H9 (cell line): ENCODE measurements around the gene BICRAL. TPM values are rescaled to one million over a fixed set of nuclear protein-coding genes. Genes with fewer than 3 reads are reported as not detected.
"Not testable (repeated sequence)": the region's sequence is repeated elsewhere in the genome, so short reads cannot be mapped to it uniquely, and the experiment has no call there.

Experiments
- DNase-seq: peaks from one replicate; pipeline ENCODE4 v3.0.0-alpha.2; 2017
- H2AFZ ChIP-seq: one replicate; pipeline ENCODE4 v1.6.1; 2013; ENCODE audit warnings: mild to moderate bottlenecking, low read length, control low read depth, moderate library complexity
- H2AK5ac ChIP-seq: 2 replicates; pipeline ENCODE4 v1.6.1; 2013; ENCODE audit warnings: low read length, control low read depth, mixed read lengths; ENCODE audit not compliant: insufficient read length
- H2BK120ac ChIP-seq: one replicate; pipeline ENCODE4 v1.6.1; 2013; ENCODE audit warnings: low read depth, mild to moderate bottlenecking, low read length, control low read depth, inconsistent platforms; ENCODE audit not compliant: poor library complexity, severe bottlenecking
- H2BK12ac ChIP-seq: 2 replicates; pipeline ENCODE4 v1.6.1; 2013; ENCODE audit warnings: low read length, control low read depth, mixed read lengths, low read depth; ENCODE audit not compliant: insufficient read length
- H2BK15ac ChIP-seq: 2 replicates; pipeline ENCODE4 v1.6.1; 2013; ENCODE audit warnings: low read depth, low read length, control low read depth
- H2BK20ac ChIP-seq: one replicate; pipeline ENCODE4 v1.6.1; 2013; ENCODE audit warnings: low read depth, mild to moderate bottlenecking, low read length, control low read depth, inconsistent platforms; ENCODE audit not compliant: poor library complexity, severe bottlenecking
- H2BK5ac ChIP-seq: 2 replicates; pipeline ENCODE4 v1.6.1; 2013; ENCODE audit warnings: low read length, control low read depth, mixed read lengths; ENCODE audit not compliant: insufficient read length
- H3K14ac ChIP-seq: 2 replicates; pipeline ENCODE4 v1.6.1; 2013; ENCODE audit warnings: low read length, control low read depth; ENCODE audit not compliant: insufficient read depth
- H3K18ac ChIP-seq: 2 replicates; pipeline ENCODE4 v1.6.1; 2013; ENCODE audit warnings: low read depth, mild to moderate bottlenecking, mixed read lengths, low read length, control low read depth; ENCODE audit not compliant: insufficient read length
- H3K23ac ChIP-seq: 2 replicates; pipeline ENCODE4 v1.6.1; 2013; ENCODE audit warnings: low read length, control low read depth, mixed read lengths, low read depth; ENCODE audit not compliant: insufficient read length
- H3K23me2 ChIP-seq: 2 replicates; pipeline ENCODE4 v1.6.1; 2013; ENCODE audit warnings: low read depth, mild to moderate bottlenecking, mixed read lengths, low read length, control low read depth; ENCODE audit not compliant: insufficient read length, poor library complexity, severe bottlenecking
- H3K27ac ChIP-seq: 2 replicates; pipeline ENCODE4 v1.5.1; 2013; ENCODE audit warnings: low read length, control low read depth, mixed read lengths, low read depth; ENCODE audit not compliant: insufficient read length
- H3K27me3 ChIP-seq: 2 replicates; pipeline ENCODE4 v1.6.1; 2013; ENCODE audit warnings: low read length, control low read depth, inconsistent platforms; ENCODE audit not compliant: insufficient read depth
- H3K4ac ChIP-seq: 2 replicates; pipeline ENCODE4 v1.6.1; 2013; ENCODE audit warnings: low read depth, mild to moderate bottlenecking, control low read depth, inconsistent platforms, low read length, moderate library complexity
- H3K4me1 ChIP-seq: 2 replicates; pipeline ENCODE4 v1.6.1; 2013; ENCODE audit warnings: low read length, control low read depth, inconsistent platforms; ENCODE audit not compliant: insufficient read depth
- H3K4me2 ChIP-seq: 2 replicates; pipeline ENCODE4 v1.6.1; 2013; ENCODE audit warnings: low read length, control low read depth, mixed read lengths; ENCODE audit not compliant: insufficient read length, insufficient read depth
- H3K56ac ChIP-seq: 2 replicates; pipeline ENCODE4 v1.6.1; 2013; ENCODE audit warnings: low read depth, mild to moderate bottlenecking, mixed read lengths, low read length, control low read depth; ENCODE audit not compliant: insufficient read length
- H3K79me1 ChIP-seq: 2 replicates; pipeline ENCODE4 v1.6.1; 2013; ENCODE audit warnings: low read depth, mild to moderate bottlenecking, moderate library complexity, low read length, control low read depth, inconsistent platforms; ENCODE audit not compliant: insufficient read depth, poor library complexity, severe bottlenecking
- H3K79me2 ChIP-seq: 2 replicates; pipeline ENCODE4 v1.6.1; 2013; ENCODE audit warnings: low read length, control low read depth, inconsistent platforms; ENCODE audit not compliant: insufficient read depth
- H3K9ac ChIP-seq: 2 replicates; pipeline ENCODE4 v1.6.1; 2013; ENCODE audit warnings: low read length, control low read depth, mixed read lengths; ENCODE audit not compliant: insufficient read length; ENCODE audit errors: extremely low read depth
- H3K9me3 ChIP-seq: one replicate; pipeline ENCODE4 v1.6.1; 2013; ENCODE audit warnings: low read depth, low read length, inconsistent platforms; ENCODE audit not compliant: control insufficient read depth
- H3T11ph ChIP-seq: one replicate; pipeline ENCODE4 v1.6.1; 2013; ENCODE audit warnings: mild to moderate bottlenecking, low read length, control low read depth, inconsistent platforms
- H4K20me1 ChIP-seq: one replicate; pipeline ENCODE4 v1.6.1; 2013; ENCODE audit not compliant: control insufficient read depth, insufficient read length, insufficient read depth
- H4K5ac ChIP-seq: 2 replicates; pipeline ENCODE4 v1.6.1; 2013; ENCODE audit warnings: low read depth, mild to moderate bottlenecking, mixed read lengths, low read length, control low read depth; ENCODE audit not compliant: insufficient read length
- H4K8ac ChIP-seq: replicated peaks from 2 replicates; pipeline ENCODE4 v1.6.1; 2013; ENCODE audit warnings: low read length, control low read depth, mixed read lengths, low read depth; ENCODE audit not compliant: insufficient read length
- H4K91ac ChIP-seq: 2 replicates; pipeline ENCODE4 v1.6.1; 2013; ENCODE audit warnings: low read depth, mild to moderate bottlenecking, moderate library complexity, mixed read lengths, low read length, control low read depth; ENCODE audit not compliant: insufficient read length
- H3K27ac Mint-ChIP-seq, 3 experiments: 2 replicates in 2 of 3; 3 replicates in 1 of 3; pipeline ENCODE4 v1.8.0; 2020 to 2021; ENCODE audit warnings: mixed read lengths in 3 of 3, mild to moderate bottlenecking in 1 of 3, moderate library complexity in 1 of 3
- H3K27me3 Mint-ChIP-seq: 2 replicates; pipeline ENCODE4 v1.8.0; 2021; ENCODE audit warnings: low read depth, mild to moderate bottlenecking, moderate library complexity, mixed read lengths
- H3K36me3 Mint-ChIP-seq, 3 experiments: 2 replicates in 2 of 3; 3 replicates in 1 of 3; pipeline ENCODE4 v1.8.0; 2020 to 2021; ENCODE audit warnings: low read depth in 3 of 3, mixed read lengths in 3 of 3; ENCODE audit not compliant: insufficient read depth in 1 of 3
- H3K4me1 Mint-ChIP-seq, 2 experiments: 2 replicates each; pipeline ENCODE4 v1.8.0; 2020; ENCODE audit warnings: mixed read lengths in 2 of 2
- H3K4me3 Mint-ChIP-seq, 2 experiments: 2 replicates in 1 of 2; 3 replicates in 1 of 2; pipeline ENCODE4 v1.8.0; 2020 to 2021; ENCODE audit warnings: mild to moderate bottlenecking in 2 of 2, mixed read lengths in 2 of 2, moderate library complexity in 1 of 2
- H3K9me3 Mint-ChIP-seq, 2 experiments: 2 replicates in 1 of 2; 3 replicates in 1 of 2; pipeline ENCODE4 v1.8.0; 2020; ENCODE audit warnings: mild to moderate bottlenecking in 2 of 2, mixed read lengths in 2 of 2, moderate library complexity in 1 of 2
- WGBS: extraction: QIAGEN DNeasy Blood & Tissue Kit; methylation state at CpG from one replicate; pipeline ENCODE4 v1.1.7; 2013; ENCODE audit warnings: missing lambda C conversion rate, low lambda C conversion rate, mixed read lengths; ENCODE audit not compliant: insufficient read length; ENCODE audit errors: extremely low coverage; 5-methylcytosine and 5-hydroxymethylcytosine counted together
- total RNA-seq: library from RNA; stranded (reverse); gene quantifications from 2 replicates; pipeline ENCODE4 v1.2.1, GENCODE V29; 2021
- TF ChIP-seq, protein P1 (sequence below): fragments of 200-600 bp; sonication (generic); conservative IDR thresholded peaks from 3 replicates; pipeline ENCODE4 v1.8.0; 2021; ENCODE audit warnings: antibody characterized with exemption, mild to moderate bottlenecking

The BICRAL gene
- total RNA-seq, 1 experiment from 2014 or later = 9.8 TPM

DNA sequence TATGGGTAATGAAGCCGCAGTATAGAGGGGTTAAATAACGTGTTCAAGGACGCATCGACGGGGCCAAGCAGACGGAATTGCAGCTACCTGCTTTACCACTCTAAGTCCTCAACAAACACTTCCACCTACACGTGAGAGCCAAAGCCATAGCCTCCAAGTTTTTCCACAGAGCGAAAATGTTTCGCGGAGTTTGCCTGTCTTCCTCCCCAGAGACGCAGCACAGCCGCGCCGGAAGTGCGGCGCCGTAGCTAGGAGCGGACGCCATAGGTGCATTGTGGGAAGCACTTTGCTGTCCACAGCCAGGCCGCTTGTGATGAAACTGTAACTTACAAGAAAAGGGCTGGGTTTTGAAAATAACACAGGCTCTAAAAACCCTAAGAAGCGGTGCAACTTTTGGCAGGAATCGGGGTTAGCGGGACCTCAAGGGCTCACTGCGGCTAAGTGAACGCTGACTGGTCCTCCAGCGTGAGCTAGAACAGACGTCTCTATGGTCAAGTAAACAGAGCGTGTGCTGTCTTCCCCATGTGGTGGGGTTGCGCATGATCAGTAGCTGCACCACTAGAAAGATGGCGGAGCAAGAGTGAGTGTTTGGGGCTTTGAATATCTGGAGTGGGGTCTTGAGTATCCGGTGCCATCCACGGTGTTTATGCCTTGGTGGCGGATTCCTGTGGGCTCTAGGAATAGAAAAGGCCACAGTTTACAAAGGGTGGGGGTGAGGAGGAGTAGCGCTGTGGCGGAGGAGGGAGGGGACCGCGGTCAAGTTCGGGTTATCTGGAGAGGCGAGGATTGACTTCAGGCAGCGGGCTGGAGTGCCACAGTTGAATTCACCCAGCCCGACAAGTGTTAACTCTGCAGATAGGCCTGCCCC, 97.8 kb downstream of the BICRAL start, which contains the start of gene RPL7L1:
Gene RPL7L1, plus strand, starts transcription at position 245 of the 868 bp plus-strand sequence. Its CDS starts 295 bp downstream, at position 540.
- H2BK120ac ChIP-seq = peak within 1 kb of the TSS; percentile 91
- H2AFZ ChIP-seq = peak within 1 kb of the TSS; percentile 26
- peaks cover 7% of the 10 kb centered on the region for H3K23me2 ChIP-seq
- H3K4me1 Mint-ChIP-seq = peaks cover 0 to 4% of the 10 kb centered on the region in 2 experiments; a peak in 1 of 4 replicates
- H3K14ac ChIP-seq = peak within 1 kb of the TSS; percentile 93
- peak; percentile 90 for DNase-seq
- no peak within 1 kb of the TSS for H2BK12ac ChIP-seq
- H3K9ac ChIP-seq = peak within 1 kb of the TSS; percentile 93
- no peak within 1 kb of the TSS for H2BK20ac ChIP-seq
- no CpG with 5 or more reads among the region's 41 CpGs for WGBS
- no peaks in the 10 kb centered on the region for H4K20me1 ChIP-seq
- no peaks in the 10 kb centered on the region for H3K27me3 Mint-ChIP-seq
- TF ChIP-seq, protein P1, sequence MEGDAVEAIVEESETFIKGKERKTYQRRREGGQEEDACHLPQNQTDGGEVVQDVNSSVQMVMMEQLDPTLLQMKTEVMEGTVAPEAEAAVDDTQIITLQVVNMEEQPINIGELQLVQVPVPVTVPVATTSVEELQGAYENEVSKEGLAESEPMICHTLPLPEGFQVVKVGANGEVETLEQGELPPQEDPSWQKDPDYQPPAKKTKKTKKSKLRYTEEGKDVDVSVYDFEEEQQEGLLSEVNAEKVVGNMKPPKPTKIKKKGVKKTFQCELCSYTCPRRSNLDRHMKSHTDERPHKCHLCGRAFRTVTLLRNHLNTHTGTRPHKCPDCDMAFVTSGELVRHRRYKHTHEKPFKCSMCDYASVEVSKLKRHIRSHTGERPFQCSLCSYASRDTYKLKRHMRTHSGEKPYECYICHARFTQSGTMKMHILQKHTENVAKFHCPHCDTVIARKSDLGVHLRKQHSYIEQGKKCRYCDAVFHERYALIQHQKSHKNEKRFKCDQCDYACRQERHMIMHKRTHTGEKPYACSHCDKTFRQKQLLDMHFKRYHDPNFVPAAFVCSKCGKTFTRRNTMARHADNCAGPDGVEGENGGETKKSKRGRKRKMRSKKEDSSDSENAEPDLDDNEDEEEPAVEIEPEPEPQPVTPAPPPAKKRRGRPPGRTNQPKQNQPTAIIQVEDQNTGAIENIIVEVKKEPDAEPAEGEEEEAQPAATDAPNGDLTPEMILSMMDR = no peak
- H4K5ac ChIP-seq = peak within 1 kb of the TSS; percentile 65
- no peak within 1 kb of the TSS for H3T11ph ChIP-seq
- peak within 1 kb of the TSS; percentile 99 to 100 (median 100) for H3K27ac Mint-ChIP-seq
- H3K79me2 ChIP-seq = peaks cover 8% of the 10 kb centered on the region; the same call in 1 of the 2 replicates
- no peak within 1 kb of the TSS for H2BK15ac ChIP-seq
- H3K4me2 ChIP-seq = peak within 1 kb of the TSS; percentile 82
- peak within 1 kb of the TSS; percentile 100 for H3K4me3 Mint-ChIP-seq
- H3K27ac ChIP-seq = peak within 1 kb of the TSS; percentile 69
- H3K9me3 Mint-ChIP-seq = no peaks in the 10 kb centered on the region
- H2BK5ac ChIP-seq = peak within 1 kb of the TSS; percentile 46
- no peaks in the 10 kb centered on the region for H3K4me1 ChIP-seq
- H3K36me3 Mint-ChIP-seq = peaks cover 20 to 40% (median 28%) of the 10 kb centered on the region in 3 experiments; a peak in 6 of 7 replicates
- no peaks in the 10 kb centered on the region for H3K27me3 ChIP-seq
- H3K23ac ChIP-seq = no peak within 1 kb of the TSS
- no peaks in the 10 kb centered on the region for H3K9me3 ChIP-seq
- H3K18ac ChIP-seq = peak within 1 kb of the TSS; percentile 97
- H3K56ac ChIP-seq = peak within 1 kb of the TSS; percentile 50
- H4K8ac ChIP-seq = peak within 1 kb of the TSS; percentile 38
- no peak within 1 kb of the TSS for H2AK5ac ChIP-seq
- peak within 1 kb of the TSS; percentile 58; the same call in 1 of the 2 replicates for H3K4ac ChIP-seq
- H3K79me1 ChIP-seq = peaks cover 10% of the 10 kb centered on the region
- no peak within 1 kb of the TSS for H4K91ac ChIP-seq

DNA sequence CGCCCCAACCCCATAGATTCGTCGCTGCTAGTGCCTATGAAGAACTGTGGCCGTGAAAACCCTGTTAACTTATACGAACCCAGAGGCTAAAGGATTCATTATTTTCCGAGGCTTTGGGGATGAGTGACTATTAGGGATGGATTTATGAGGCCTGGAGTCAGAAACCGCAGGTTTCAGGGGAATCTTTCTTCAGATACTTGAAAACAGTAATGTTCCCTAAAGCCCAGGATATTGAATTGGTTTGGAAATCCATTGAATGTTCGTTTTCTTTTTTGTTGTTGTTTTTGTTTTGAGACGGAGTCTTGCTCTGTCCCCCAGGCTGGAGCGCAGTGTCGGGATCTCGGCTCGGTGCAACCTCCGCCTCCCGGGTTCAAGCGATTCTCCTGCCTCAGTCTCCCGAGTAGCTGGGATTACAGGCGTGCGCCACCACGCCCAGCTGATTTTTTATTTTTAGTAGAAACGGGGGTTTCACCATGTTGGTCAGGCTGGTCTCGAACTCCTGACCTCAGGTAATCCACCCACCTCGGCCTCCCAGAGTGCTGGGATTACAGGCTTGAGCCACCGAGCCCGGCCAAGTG, 98.5 kb downstream of the BICRAL start:
- not testable (repeated sequence) for H2BK15ac ChIP-seq, DNase-seq, H2AK5ac ChIP-seq, H3K27me3 Mint-ChIP-seq, H2AFZ ChIP-seq, H3K9me3 Mint-ChIP-seq, H2BK20ac ChIP-seq, H4K20me1 ChIP-seq, H3K4me1 Mint-ChIP-seq, H2BK120ac ChIP-seq, H3K9me3 ChIP-seq, H3K23me2 ChIP-seq, H3K79me2 ChIP-seq, H3T11ph ChIP-seq, H3K23ac ChIP-seq, H4K91ac ChIP-seq, H2BK12ac ChIP-seq, H3K4me1 ChIP-seq, H3K27me3 ChIP-seq
- peak overlapping the region; percentile 93 for H3K9ac ChIP-seq
- peak overlapping the region; percentile 100 for H3K4me3 Mint-ChIP-seq
- H3K4ac ChIP-seq = peak overlapping the region; percentile 58; the same call in 1 of the 2 replicates
- H4K5ac ChIP-seq = peak overlapping the region; percentile 65
- peak overlapping the region; percentile 38 for H4K8ac ChIP-seq
- peak overlapping the region; percentile 7 for H2BK5ac ChIP-seq
- peak overlapping the region; percentile 99 to 100 (median 100) for H3K27ac Mint-ChIP-seq
- peak overlapping the region; percentile 82 for H3K4me2 ChIP-seq
- peak overlapping the region; percentile 93 for H3K14ac ChIP-seq
- no CpG with 5 or more reads among the region's 25 CpGs for WGBS
- peak overlapping the region; percentile 50 for H3K56ac ChIP-seq
- H3K79me1 ChIP-seq = peaks cover 10% of the 10 kb centered on the region
- H3K27ac ChIP-seq = peak overlapping the region; percentile 69
- peaks cover 27 to 47% (median 35%) of the 10 kb centered on the region in 3 experiments; a peak in 6 of 7 replicates for H3K36me3 Mint-ChIP-seq
- peak overlapping the region; percentile 76 for H3K18ac ChIP-seq
